ENCODE results near the gene CDC42SE2. TPM values are rescaled to one million over a fixed set of nuclear protein-coding genes. Genes with fewer than 3 reads are reported as not detected.
"Not testable (repeated sequence)": the region's sequence is repeated elsewhere in the genome, so short reads cannot be mapped to it uniquely, and the experiment has no call there.

Gene CDC42SE2
- polyA plus RNA-seq, 1 donor from 2014 or later, result 48.2 TPM

- H3K4me3 ChIP-seq (ENCODE audit: low read length); H3K27me3 ChIP-seq (ENCODE audit: insufficient read depth, low read depth, low read length); H3K27ac ChIP-seq (ENCODE audit: low read length); H3K9me2 ChIP-seq (ENCODE audit: insufficient read depth, low read length); H3K9ac ChIP-seq (ENCODE audit: low read length); H3F3A ChIP-seq (ENCODE audit: insufficient read depth, low read length, poor library complexity, severe bottlenecking); H3K36me3 ChIP-seq (ENCODE audit: insufficient read depth, low read length); H2AFZ ChIP-seq (ENCODE audit: low read depth, low read length); H4K20me1 ChIP-seq (ENCODE audit: insufficient read depth); H3K79me2 ChIP-seq (replicated peaks; ENCODE audit: insufficient read depth, low read length); H3K4me2 ChIP-seq (ENCODE audit: low read length): not testable (repeated sequence)
- peaks cover 10% of the 10 kb centered on the region for H3K9me3 ChIP-seq (ENCODE audit: low read length)
Observed at GRCh38 chr5:131399007-131399406, 135.2 kb downstream of the CDC42SE2 start.

- TF ChIP-seq MXI1 (conservative IDR thresholded peaks at IDR 0.05; ENCODE audit: poor library complexity, severe bottlenecking), result no peak
- Histone ChIP-seq H3K27ac (ENCODE audit: low read length) (no peak overlapping the region), H3K36me3 (ENCODE audit: insufficient read depth, low read length) (peaks cover 2% of the 10 kb centered on the region), H3K9ac (ENCODE audit: low read length) (no peak overlapping the region), H3F3A (ENCODE audit: insufficient read depth, low read length, poor library complexity, severe bottlenecking) (no peaks in the 10 kb centered on the region), H3K4me3 (ENCODE audit: low read length) (no peak overlapping the region), H3K27me3 (ENCODE audit: insufficient read depth, low read depth, low read length) (no peaks in the 10 kb centered on the region), H4K20me1 (ENCODE audit: insufficient read depth) (no peaks in the 10 kb centered on the region), H3K79me2 (replicated peaks; ENCODE audit: insufficient read depth, low read length) (no peaks in the 10 kb centered on the region), H3K4me2 (ENCODE audit: low read length) (no peak overlapping the region), H2AFZ (ENCODE audit: low read depth, low read length) (no peak overlapping the region), H3K9me2 (ENCODE audit: insufficient read depth, low read length) (no peaks in the 10 kb centered on the region), H3K9me3 (ENCODE audit: low read length) (peaks cover 10% of the 10 kb centered on the region)
Observed at GRCh38 chr5:131400585-131400984, 136.7 kb downstream of the CDC42SE2 start.

GRCh38 chr5:131405674-131406073, 141.8 kb downstream of the CDC42SE2 start:
- Histone ChIP-seq H4K20me1 (ENCODE audit: insufficient read depth) (no peaks in the 10 kb centered on the region), H3K27ac (ENCODE audit: low read length) (no peak overlapping the region), H3K4me2 (ENCODE audit: low read length) (no peak overlapping the region), H3F3A (ENCODE audit: insufficient read depth, low read length, poor library complexity, severe bottlenecking) (no peaks in the 10 kb centered on the region), H3K9me3 (ENCODE audit: low read length) (peaks cover 10% of the 10 kb centered on the region), H3K9ac (ENCODE audit: low read length) (no peak overlapping the region), H3K27me3 (ENCODE audit: insufficient read depth, low read depth, low read length) (no peaks in the 10 kb centered on the region), H3K4me3 (ENCODE audit: low read length) (no peak overlapping the region), H3K9me2 (ENCODE audit: insufficient read depth, low read length) (no peaks in the 10 kb centered on the region), H3K36me3 (ENCODE audit: insufficient read depth, low read length) (peaks cover 13% of the 10 kb centered on the region), H2AFZ (ENCODE audit: low read depth, low read length) (no peak overlapping the region), H3K79me2 (replicated peaks; ENCODE audit: insufficient read depth, low read length) (no peaks in the 10 kb centered on the region)
- no peak for TF ChIP-seq EZH2 (IDR thresholded peaks at IDR 0.05; ENCODE audit: borderline replicate concordance, insufficient read depth, low read length, poor library complexity, severe bottlenecking)
- no peak for TF ChIP-seq RAD21 (conservative IDR thresholded peaks at IDR 0.05)
- TF ChIP-seq REST (IDR thresholded peaks at IDR 0.05; ENCODE audit: borderline replicate concordance), result no peak
- no peak for TF ChIP-seq MXI1 (conservative IDR thresholded peaks at IDR 0.05; ENCODE audit: poor library complexity, severe bottlenecking)
- no peak for TF ChIP-seq EP300 (conservative IDR thresholded peaks at IDR 0.05; ENCODE audit: poor library complexity, severe bottlenecking)
- no peak for TF ChIP-seq SMC3 (conservative IDR thresholded peaks at IDR 0.05; ENCODE audit: poor library complexity)
- no peak for TF ChIP-seq POLR2AphosphoS5 (IDR thresholded peaks at IDR 0.05)
- TF ChIP-seq CTCF (IDR thresholded peaks at IDR 0.05; ENCODE audit: poor library complexity, severe bottlenecking), result no peak
- TF ChIP-seq TAF1 (IDR thresholded peaks at IDR 0.05; ENCODE audit: low read depth), result no peak

Measured in neural cell (in vitro differentiated cells).